ENCODE measurements around the gene EIF4E3. TPM values are rescaled to one million over a fixed set of nuclear protein-coding genes. Genes with fewer than 3 reads are reported as not detected.

The EIF4E3 gene
- total and polyA plus RNA-seq, 12 donors, result 2.3 to 16.1 (median 10.6) TPM

Other genes with a start within 250 kb of the EIF4E3 start
- 10 to 100 TPM; 15.4 to 42.7 (median 30.2) TPM for gene FOXP1, start 141.7 kb downstream of the EIF4E3 start, total RNA-seq
- 10 to 100 TPM in 2 of 3 donors, 1 to 10 TPM in 1; 7.6 to 26.5 (median 12.2) TPM for gene FOXP1, start 141.7 kb downstream of the EIF4E3 start, polyA plus RNA-seq
- 1 to 10 TPM in 6 of 9 donors, under 1 TPM in 2, not detected in 1; 0.48 to 3.7 (median 2.1) TPM for gene GPR27, start 28.5 kb upstream of the EIF4E3 start, total RNA-seq
- gene GPR27, start 28.5 kb upstream of the EIF4E3 start, polyA plus RNA-seq, result 1 to 10 TPM in 2 of 3 donors, under 1 TPM in 1; 0.98 to 3.9 (median 1.6) TPM
- under 1 TPM in 2 of 9 donors, not detected in 7; 0.06 to 0.29 TPM for gene PROK2, start 59.7 kb upstream of the EIF4E3 start, total RNA-seq
- gene PROK2, start 59.7 kb upstream of the EIF4E3 start, polyA plus RNA-seq, result under 1 TPM; 0.13 to 0.24 (median 0.18) TPM